Left renal cortex interstitium (tissue), 4 donors: ENCODE results near the gene TNK2. TPM values are rescaled to one million over a fixed set of nuclear protein-coding genes. Genes with fewer than 3 reads are reported as not detected.

ENCODE experiments used
- DNase-seq, 4 donors: peaks; one replicate each; pipeline ENCODE4 v3.0.0-alpha.2; 2013; ENCODE audit warnings: low read depth in 4 of 4, low spot score in 2 of 4, missing footprints in 1 of 4
- polyA plus RNA-seq, 4 donors: library from polyadenylated mRNA; unstranded; fragments of 120-200 nt; gene quantifications; one replicate each; pipeline ENCODE4 v1.2.1, GENCODE V29; 2013; ENCODE audit not compliant: insufficient read length in 4 of 4

The TNK2 gene
- polyA plus RNA-seq, 4 donors, result 21.6 to 48.2 (median 34.0) TPM

- no peak for DNase-seq
Observed at GRCh38 chr3:195886181-195887141, 21.9 kb downstream of the TNK2 start.

- DNase-seq, result no peak
Observed at GRCh38 chr3:195885036-195885891, 23.1 kb downstream of the TNK2 start.

- DNase-seq, result no peak
Observed at GRCh38 chr3:195884691-195885035, 23.7 kb downstream of the TNK2 start.

- DNase-seq, result no peak
Observed at GRCh38 chr3:195883801-195884200, 24.6 kb downstream of the TNK2 start.

- no peak for DNase-seq
Observed at GRCh38 chr3:195883160-195883559, 25.2 kb downstream of the TNK2 start.

- DNase-seq, result no peak
Observed at GRCh38 chr3:195882002-195882441, 26.3 kb downstream of the TNK2 start.

GRCh38 chr3:195881276-195881988, 26.9 kb downstream of the TNK2 start:
- no peak for DNase-seq

GRCh38 chr3:195880037-195880431, 28.3 kb downstream of the TNK2 start:
- DNase-seq, result no peak

- DNase-seq, result no peak
Observed at GRCh38 chr3:195879416-195880036, 28.8 kb downstream of the TNK2 start.

- DNase-seq, result no peak
Observed at GRCh38 chr3:195878424-195879274, 29.7 kb downstream of the TNK2 start.

- DNase-seq, result no peak
Observed at GRCh38 chr3:195877767-195878423, 30.5 kb downstream of the TNK2 start.

- DNase-seq, result no peak
Observed at GRCh38 chr3:195877136-195877715, 31.1 kb downstream of the TNK2 start.

GRCh38 chr3:195876297-195877064, 31.9 kb downstream of the TNK2 start:
- no peak for DNase-seq

GRCh38 chr3:195875482-195876236, 32.7 kb downstream of the TNK2 start:
- DNase-seq, result no peak

GRCh38 chr3:195873971-195874370, 34.4 kb downstream of the TNK2 start:
- no peak for DNase-seq

- DNase-seq, result no peak
Observed at GRCh38 chr3:195873281-195873887, 35.0 kb downstream of the TNK2 start.

GRCh38 chr3:195872800-195873199, 35.6 kb downstream of the TNK2 start:
- no peak for DNase-seq
